ENCODE results near the gene ANKS1B.

Gene ANKS1B

GRCh38 chr12:99706736-99707473, 277.8 kb downstream of the ANKS1B start:
- Histone ChIP-seq H3K4me3 (ENCODE audit: low read length, poor library complexity, severe bottlenecking) (no peak overlapping the region), H3K79me2 (ENCODE audit: insufficient read depth, low read length) (no peaks in the 10 kb centered on the region), H3K36me3 (ENCODE audit: insufficient read depth, low read length) (no peaks in the 10 kb centered on the region), H3K9me2 (replicated peaks; ENCODE audit: low read depth, low read length) (no peaks in the 10 kb centered on the region), H3F3A (ENCODE audit: low read depth) (no peaks in the 10 kb centered on the region), H4K20me1 (ENCODE audit: insufficient read depth, low read length, poor library complexity, severe bottlenecking) (no peaks in the 10 kb centered on the region), H3K4me1 (ENCODE audit: insufficient read depth, low read length, poor library complexity, severe bottlenecking) (no peaks in the 10 kb centered on the region), H3K4me2 (ENCODE audit: low read depth, low read length, poor library complexity, severe bottlenecking) (no peak overlapping the region), H3K9me3 (ENCODE audit: insufficient read depth, low read depth, low read length) (no peaks in the 10 kb centered on the region), H3K27me3 (ENCODE audit: insufficient read depth, low read length, poor library complexity, severe bottlenecking) (no peaks in the 10 kb centered on the region), H3K9ac (ENCODE audit: low read depth, low read length, poor library complexity, severe bottlenecking) (no peak overlapping the region), H2AFZ (ENCODE audit: low read length) (no peak overlapping the region)
- TF ChIP-seq, protein P1, sequence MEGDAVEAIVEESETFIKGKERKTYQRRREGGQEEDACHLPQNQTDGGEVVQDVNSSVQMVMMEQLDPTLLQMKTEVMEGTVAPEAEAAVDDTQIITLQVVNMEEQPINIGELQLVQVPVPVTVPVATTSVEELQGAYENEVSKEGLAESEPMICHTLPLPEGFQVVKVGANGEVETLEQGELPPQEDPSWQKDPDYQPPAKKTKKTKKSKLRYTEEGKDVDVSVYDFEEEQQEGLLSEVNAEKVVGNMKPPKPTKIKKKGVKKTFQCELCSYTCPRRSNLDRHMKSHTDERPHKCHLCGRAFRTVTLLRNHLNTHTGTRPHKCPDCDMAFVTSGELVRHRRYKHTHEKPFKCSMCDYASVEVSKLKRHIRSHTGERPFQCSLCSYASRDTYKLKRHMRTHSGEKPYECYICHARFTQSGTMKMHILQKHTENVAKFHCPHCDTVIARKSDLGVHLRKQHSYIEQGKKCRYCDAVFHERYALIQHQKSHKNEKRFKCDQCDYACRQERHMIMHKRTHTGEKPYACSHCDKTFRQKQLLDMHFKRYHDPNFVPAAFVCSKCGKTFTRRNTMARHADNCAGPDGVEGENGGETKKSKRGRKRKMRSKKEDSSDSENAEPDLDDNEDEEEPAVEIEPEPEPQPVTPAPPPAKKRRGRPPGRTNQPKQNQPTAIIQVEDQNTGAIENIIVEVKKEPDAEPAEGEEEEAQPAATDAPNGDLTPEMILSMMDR (conservative IDR thresholded peaks at IDR 0.05; ENCODE audit: low read length) = no peak
- no peak for TF ChIP-seq EZH2phosphoT487 (IDR thresholded peaks at IDR 0.05; ENCODE audit: borderline replicate concordance)

DNA sequence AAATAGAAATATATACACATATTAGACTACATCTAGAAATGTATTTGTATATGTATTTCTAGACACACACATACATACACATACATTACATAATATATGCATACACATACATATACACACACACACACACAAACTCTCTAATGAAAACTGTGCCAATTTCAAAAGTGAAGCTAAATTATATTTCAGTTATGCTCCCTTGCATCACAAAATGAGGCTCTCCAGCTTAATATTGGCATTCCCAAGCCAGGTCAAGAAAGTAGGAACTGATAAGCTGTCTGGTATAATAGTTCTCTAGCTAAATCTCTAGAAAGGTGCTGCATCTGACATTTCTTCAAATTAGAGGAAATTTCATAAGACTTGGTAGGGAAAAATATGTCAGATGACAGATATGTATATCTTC, 280.3 kb downstream of the ANKS1B start:
- no peak overlapping the region for H3K4me3 ChIP-seq (ENCODE audit: low read length, poor library complexity, severe bottlenecking)

GRCh38 chr12:99704036-99704435, 280.7 kb downstream of the ANKS1B start:
- Histone ChIP-seq H2AFZ (ENCODE audit: low read length) (no peak overlapping the region), H3K79me2 (ENCODE audit: insufficient read depth, low read length) (no peaks in the 10 kb centered on the region), H3K9me3 (ENCODE audit: insufficient read depth, low read depth, low read length) (no peaks in the 10 kb centered on the region), H3K9me2 (replicated peaks; ENCODE audit: low read depth, low read length) (no peaks in the 10 kb centered on the region), H3K4me1 (ENCODE audit: insufficient read depth, low read length, poor library complexity, severe bottlenecking) (no peaks in the 10 kb centered on the region), H3K27me3 (ENCODE audit: insufficient read depth, low read length, poor library complexity, severe bottlenecking) (no peaks in the 10 kb centered on the region), H3K4me2 (ENCODE audit: low read depth, low read length, poor library complexity, severe bottlenecking) (no peak overlapping the region), H4K20me1 (ENCODE audit: insufficient read depth, low read length, poor library complexity, severe bottlenecking) (no peaks in the 10 kb centered on the region), H3K4me3 (ENCODE audit: low read length, poor library complexity, severe bottlenecking) (no peak overlapping the region), H3K36me3 (ENCODE audit: insufficient read depth, low read length) (no peaks in the 10 kb centered on the region), H3K9ac (ENCODE audit: low read depth, low read length, poor library complexity, severe bottlenecking) (no peak overlapping the region), H3F3A (ENCODE audit: low read depth) (no peaks in the 10 kb centered on the region)
- no peak for TF ChIP-seq EZH2phosphoT487 (IDR thresholded peaks at IDR 0.05; ENCODE audit: borderline replicate concordance)
- TF ChIP-seq, protein P1 (conservative IDR thresholded peaks at IDR 0.05; ENCODE audit: low read length) = no peak

More for the DNA sequence above, 280.3 kb downstream of the ANKS1B start:
- H3K36me3 ChIP-seq (ENCODE audit: insufficient read depth, low read length) = no peaks in the 10 kb centered on the region
- no peaks in the 10 kb centered on the region for H3K27me3 ChIP-seq (ENCODE audit: insufficient read depth, low read length, poor library complexity, severe bottlenecking)
- H3K9me3 ChIP-seq (ENCODE audit: insufficient read depth, low read depth, low read length) = no peaks in the 10 kb centered on the region
- H2AFZ ChIP-seq (ENCODE audit: low read length) = no peak overlapping the region
- no peaks in the 10 kb centered on the region for H3F3A ChIP-seq (ENCODE audit: low read depth)
- H4K20me1 ChIP-seq (ENCODE audit: insufficient read depth, low read length, poor library complexity, severe bottlenecking) = no peaks in the 10 kb centered on the region
- TF ChIP-seq, protein P1 (conservative IDR thresholded peaks at IDR 0.05; ENCODE audit: low read length) = no peak
- TF ChIP-seq EZH2phosphoT487 (IDR thresholded peaks at IDR 0.05; ENCODE audit: borderline replicate concordance) = no peak
- no peaks in the 10 kb centered on the region for H3K9me2 ChIP-seq (replicated peaks; ENCODE audit: low read depth, low read length)
- no peaks in the 10 kb centered on the region for H3K4me1 ChIP-seq (ENCODE audit: insufficient read depth, low read length, poor library complexity, severe bottlenecking)
- no peak overlapping the region for H3K9ac ChIP-seq (ENCODE audit: low read depth, low read length, poor library complexity, severe bottlenecking)
- no peaks in the 10 kb centered on the region for H3K79me2 ChIP-seq (ENCODE audit: insufficient read depth, low read length)
- no peak overlapping the region for H3K4me2 ChIP-seq (ENCODE audit: low read depth, low read length, poor library complexity, severe bottlenecking)
